ENCODE results near the gene ADRM1. TPM values are rescaled to one million over a fixed set of nuclear protein-coding genes. Genes with fewer than 3 reads are reported as not detected.

ADRM1 gene
- total RNA-seq, 1 experiment from 2014 or later: 263 TPM

GRCh38 chr20:62305149-62305764, 2.5 kb downstream of the ADRM1 start:
- peaks cover 99% of the 10 kb centered on the region for H3K36me3 Mint-ChIP-seq (ENCODE audit: insufficient read depth, unreplicated experiment)
- peaks cover 31% of the 10 kb centered on the region for H3K36me3 ChIP-seq (ENCODE audit: control insufficient read depth, insufficient read depth, low read length)
- ChIA-PET CTCF (interaction anchor here (0.9 to 1.5 kb wide), 2 partner anchors 77 to 78 kb away, joined by 4 to 13 read pairs; no protein-coding TSS in a partner anchor), POLR2A (interaction anchor here (0.5 to 1.2 kb wide), 3 partner anchors 31 to 82 kb away, joined by 4 to 5 read pairs (median 4); partner anchors contain the start of gene RPS21)
- no peaks in the 10 kb centered on the region for H3K27me3 Mint-ChIP-seq (ENCODE audit: insufficient read depth, unreplicated experiment)
- H3K4me1 Mint-ChIP-seq (ENCODE audit: low read depth, unreplicated experiment): peaks cover 30% of the 10 kb centered on the region
- peaks cover 20% of the 10 kb centered on the region for H3K4me1 ChIP-seq
- intact Hi-C loops (cut with micrococcal nuclease; ENCODE audit: unreplicated experiment): loop anchor here (10.0 kb wide), 1 partner anchor 490 kb away; the partner anchor contains the start of gene MRGBP
- H3K4me3 ChIP-seq (ENCODE audit: low read depth, low read length): no peak overlapping the region
- peak in 1 of 2 experiments; percentile 11 for TF ChIP-seq CTCF (IDR thresholded peaks at IDR 0.05; ENCODE audit: insufficient read depth in 1 of 2, low read depth in 1 of 2, low read length in 1 of 2, severe bottlenecking in 1 of 2, unreplicated experiment in 1 of 2)
- no peak for DNase-seq
- H3K4me3 Mint-ChIP-seq (ENCODE audit: unreplicated experiment): peak overlapping the region; percentile 89
- H3K27me3 ChIP-seq (replicated peaks; ENCODE audit: control insufficient read depth, insufficient read depth, low read length): no peaks in the 10 kb centered on the region
- H3K27ac Mint-ChIP-seq (ENCODE audit: unreplicated experiment): peak overlapping the region; percentile 97
- H3K9me3 Mint-ChIP-seq (ENCODE audit: unreplicated experiment): no peaks in the 10 kb centered on the region
- TSS peak; percentile 34 for BruUV-seq (replicated peaks)
- H3K9me3 ChIP-seq: no peaks in the 10 kb centered on the region

- Histone ChIP-seq H3K9me3 (no peaks in the 10 kb centered on the region), H3K4me1 (peaks cover 20% of the 10 kb centered on the region), H3K36me3 (ENCODE audit: control insufficient read depth, insufficient read depth, low read length) (peaks cover 31% of the 10 kb centered on the region), H3K4me3 (ENCODE audit: low read depth, low read length) (no peak overlapping the region), H3K27me3 (replicated peaks; ENCODE audit: control insufficient read depth, insufficient read depth, low read length) (no peaks in the 10 kb centered on the region)
- intact Hi-C loops (cut with micrococcal nuclease; ENCODE audit: unreplicated experiment): loop anchor here (10.0 kb wide), 1 partner anchor 489 kb away; the partner anchor contains the start of gene MRGBP
- BruUV-seq (replicated peaks): no TSS peak
- no peak for TF ChIP-seq CTCF (IDR thresholded peaks at IDR 0.05; ENCODE audit: insufficient read depth in 1 of 2, low read depth in 1 of 2, low read length in 1 of 2, severe bottlenecking in 1 of 2, unreplicated experiment in 1 of 2)
- POLR2A ChIA-PET: interaction anchor here (0.7 to 1.2 kb wide), 2 partner anchors 56 to 81 kb away, joined by 4 to 5 read pairs; partner anchors contain the start of gene RPS21
- Mint-ChIP-seq H3K27ac (ENCODE audit: unreplicated experiment) (peak overlapping the region; percentile 97), H3K36me3 (ENCODE audit: insufficient read depth, unreplicated experiment) (peaks cover 99% of the 10 kb centered on the region), H3K4me3 (ENCODE audit: unreplicated experiment) (peak overlapping the region; percentile 89), H3K4me1 (ENCODE audit: low read depth, unreplicated experiment) (peaks cover 30% of the 10 kb centered on the region), H3K27me3 (ENCODE audit: insufficient read depth, unreplicated experiment) (no peaks in the 10 kb centered on the region), H3K9me3 (ENCODE audit: unreplicated experiment) (no peaks in the 10 kb centered on the region)
- CTCF ChIA-PET: interaction anchor here (1.5 kb wide), 1 partner anchor 77 kb away, joined by 13 read pairs; no protein-coding TSS in a partner anchor
- peak in 1 of 2 experiments; percentile 37 for DNase-seq
Measured at GRCh38 chr20:62305765-62306413, 3.1 kb downstream of the ADRM1 start.

- H3K4me3 ChIP-seq (ENCODE audit: low read depth, low read length): no peak overlapping the region
- peak overlapping the region; percentile 20 for H3K4me3 Mint-ChIP-seq (ENCODE audit: unreplicated experiment)
- H3K4me1 Mint-ChIP-seq (ENCODE audit: low read depth, unreplicated experiment): peaks cover 23% of the 10 kb centered on the region
- DNase-seq: peak in 1 of 2 experiments; percentile 39
- H3K4me1 ChIP-seq: peaks cover 20% of the 10 kb centered on the region
- intact Hi-C loops (cut with micrococcal nuclease; ENCODE audit: unreplicated experiment): loop anchor here (10.0 kb wide), 1 partner anchor 488 kb away; the partner anchor contains the start of gene MRGBP
- H3K9me3 Mint-ChIP-seq (ENCODE audit: unreplicated experiment): no peaks in the 10 kb centered on the region
- CTCF ChIA-PET: interaction anchor here (0.6 to 1.5 kb wide), 2 partner anchors 21 to 76 kb away, joined by 4 to 13 read pairs; no protein-coding TSS in a partner anchor
- peaks cover 31% of the 10 kb centered on the region for H3K36me3 ChIP-seq (ENCODE audit: control insufficient read depth, insufficient read depth, low read length)
- H3K27me3 Mint-ChIP-seq (ENCODE audit: insufficient read depth, unreplicated experiment): no peaks in the 10 kb centered on the region
- no peak for TF ChIP-seq CTCF (IDR thresholded peaks at IDR 0.05; ENCODE audit: insufficient read depth in 1 of 2, low read depth in 1 of 2, low read length in 1 of 2, severe bottlenecking in 1 of 2, unreplicated experiment in 1 of 2)
- no peaks in the 10 kb centered on the region for H3K27me3 ChIP-seq (replicated peaks; ENCODE audit: control insufficient read depth, insufficient read depth, low read length)
- POLR2A ChIA-PET: interaction anchor here (1.2 kb wide), 1 partner anchor 80 kb away, joined by 5 read pairs; the partner anchor contains the start of gene RPS21
- peak overlapping the region; percentile 97 for H3K27ac Mint-ChIP-seq (ENCODE audit: unreplicated experiment)
- BruUV-seq (replicated peaks): no TSS peak
- no peaks in the 10 kb centered on the region for H3K9me3 ChIP-seq
- H3K36me3 Mint-ChIP-seq (ENCODE audit: insufficient read depth, unreplicated experiment): peaks cover 100% of the 10 kb centered on the region
Measured at GRCh38 chr20:62306414-62307187, 3.8 kb downstream of the ADRM1 start.
